Left forelimb (tissue), 1 donor: ENCODE measurements around the gene CSRNP3.
"Not testable (repeated sequence)": the region's sequence is repeated elsewhere in the genome, so short reads cannot be mapped to it uniquely, and the experiment has no call there.

Experiments
- DNase-seq: peaks from one replicate; pipeline ENCODE4 v3.0.0-alpha.2; 2018; ENCODE audit warnings: low spot score

Gene CSRNP3

DNA sequence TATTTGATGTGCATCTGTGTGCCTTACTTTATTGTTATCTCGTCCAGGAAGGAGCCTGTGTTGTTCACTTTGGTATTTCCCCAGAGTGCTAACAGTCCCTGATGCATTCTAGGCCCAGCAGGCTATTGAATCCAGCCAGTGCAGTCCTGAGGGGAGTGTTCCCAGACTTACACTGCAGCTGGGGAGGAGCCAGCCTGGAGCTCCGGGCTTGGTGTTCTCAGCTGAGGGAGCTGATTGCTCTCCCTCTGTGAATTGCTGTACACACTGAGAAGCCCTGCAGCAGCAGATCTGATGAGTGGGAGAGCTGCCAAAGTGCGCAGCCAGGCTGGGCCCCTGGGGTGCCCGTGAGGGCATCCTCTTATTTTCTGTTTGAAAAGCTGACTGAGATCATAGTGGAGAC, 165.4 kb downstream of the CSRNP3 start:
- no peak for DNase-seq

DNA sequence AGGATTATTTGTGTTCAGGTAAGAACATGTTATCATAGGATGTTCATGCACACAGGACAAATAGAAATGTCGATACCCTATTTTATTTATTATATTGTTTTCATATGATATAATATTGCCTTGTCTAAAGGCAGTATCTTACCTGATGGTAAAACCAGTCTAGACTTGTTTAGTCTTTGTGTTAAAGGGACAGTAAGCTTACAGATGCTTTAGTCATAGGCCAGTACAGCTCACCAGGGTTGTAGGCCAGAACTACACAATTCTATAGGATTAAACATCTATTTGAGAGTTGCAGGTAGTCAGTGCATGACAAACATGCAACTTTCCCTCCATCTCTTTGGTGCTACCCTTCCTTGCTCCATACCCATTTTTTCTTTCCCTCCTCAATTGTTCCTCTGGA, 166.0 kb downstream of the CSRNP3 start:
- DNase-seq, result no peak

- no peak for DNase-seq
Measured at GRCh38 chr2:165636959-165637358, 167.5 kb downstream of the CSRNP3 start.

GRCh38 chr2:165637396-165637795, 167.9 kb downstream of the CSRNP3 start:
- no peak for DNase-seq

- DNase-seq, result no peak
Measured at GRCh38 chr2:165639504-165639903, 170.0 kb downstream of the CSRNP3 start.

GRCh38 chr2:165640247-165640929, 170.9 kb downstream of the CSRNP3 start:
- no peak for DNase-seq

- DNase-seq, result no peak
Measured at GRCh38 chr2:165645930-165646831, 176.7 kb downstream of the CSRNP3 start.

GRCh38 chr2:165647409-165647808, 177.9 kb downstream of the CSRNP3 start:
- no peak for DNase-seq

DNA sequence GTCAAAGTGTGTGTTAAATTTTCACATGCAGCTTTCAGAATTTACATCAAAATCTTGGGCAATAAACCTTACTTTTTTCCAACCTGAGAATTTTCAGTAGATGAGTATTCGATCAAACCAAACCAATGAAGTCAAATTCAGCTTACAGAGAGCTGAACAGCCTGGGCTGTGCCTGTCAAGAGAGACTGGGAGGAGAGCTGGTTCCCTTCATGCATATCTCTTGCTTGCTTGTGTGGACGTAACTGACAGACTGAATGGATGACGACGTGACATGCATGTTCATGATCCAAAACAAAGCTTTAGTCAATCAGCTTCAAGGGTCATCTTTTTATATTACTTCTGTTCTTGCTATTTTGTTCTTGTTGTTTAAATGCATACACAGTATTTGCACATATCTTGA, 179.3 kb downstream of the CSRNP3 start:
- DNase-seq, result no peak

- no peak for DNase-seq
Measured at GRCh38 chr2:165651233-165651632, 181.7 kb downstream of the CSRNP3 start.

DNA sequence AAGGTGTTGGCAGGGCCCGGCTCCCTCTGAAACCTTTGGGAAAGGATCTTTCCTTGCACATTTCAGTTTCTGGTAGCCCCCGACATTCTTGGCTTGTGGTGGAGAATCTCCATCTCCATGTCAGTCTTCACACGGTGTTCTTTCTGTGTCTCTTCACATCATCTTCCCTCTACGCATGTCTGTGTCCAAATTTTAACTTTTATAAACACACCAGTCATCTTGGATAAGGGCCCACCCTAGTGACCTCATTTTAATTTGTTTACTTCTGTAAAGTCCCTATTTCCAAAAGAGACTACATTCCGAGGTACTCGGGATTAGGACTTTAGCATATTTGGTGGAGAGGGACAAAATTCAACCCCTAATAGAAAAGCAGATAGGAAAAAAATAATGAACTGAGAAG, 186.2 kb downstream of the CSRNP3 start:
- no peak for DNase-seq

DNA sequence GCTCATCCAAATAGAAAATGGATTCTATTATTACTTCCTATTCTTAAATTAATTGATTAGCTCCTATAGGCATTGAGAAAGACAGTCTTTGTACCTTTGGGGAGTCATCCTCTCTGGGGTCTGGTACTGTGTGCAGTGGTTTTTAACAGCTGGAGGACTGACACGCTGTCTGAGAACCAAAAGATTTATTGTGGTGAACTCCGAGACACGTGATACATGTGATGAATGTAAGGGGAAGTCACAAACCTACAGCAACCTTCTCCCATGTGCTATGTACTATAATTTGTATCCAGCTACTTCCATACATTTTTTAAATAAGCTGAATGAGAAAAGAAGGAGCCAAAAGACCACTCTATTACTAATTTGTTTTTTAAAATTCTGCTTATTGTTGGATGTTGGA, 190.9 kb downstream of the CSRNP3 start:
- no peak for DNase-seq

DNA sequence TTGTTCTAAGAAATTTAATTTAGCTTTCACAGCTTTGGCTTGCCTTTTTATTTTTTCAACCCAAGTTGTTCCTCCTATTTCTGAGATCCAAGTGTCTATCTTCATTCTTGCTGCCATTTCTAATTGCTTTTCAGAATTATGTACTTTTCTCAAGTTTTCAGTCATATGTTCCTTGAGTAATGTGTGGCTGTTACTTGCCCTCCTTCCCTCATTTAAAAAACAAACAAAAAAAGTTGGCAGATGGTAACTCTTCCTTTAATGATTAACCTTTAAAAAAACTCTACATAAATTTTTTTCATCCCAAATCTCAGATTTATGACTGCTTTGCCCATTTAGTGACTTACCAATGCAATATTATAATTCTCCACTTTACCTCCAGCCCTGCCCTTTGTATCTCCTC, 193.2 kb downstream of the CSRNP3 start:
- no peak for DNase-seq

- DNase-seq, result no peak
Measured at GRCh38 chr2:165665614-165666013, 196.1 kb downstream of the CSRNP3 start.

GRCh38 chr2:165666073-165666472, 196.6 kb downstream of the CSRNP3 start:
- DNase-seq, result not testable (repeated sequence)

DNA sequence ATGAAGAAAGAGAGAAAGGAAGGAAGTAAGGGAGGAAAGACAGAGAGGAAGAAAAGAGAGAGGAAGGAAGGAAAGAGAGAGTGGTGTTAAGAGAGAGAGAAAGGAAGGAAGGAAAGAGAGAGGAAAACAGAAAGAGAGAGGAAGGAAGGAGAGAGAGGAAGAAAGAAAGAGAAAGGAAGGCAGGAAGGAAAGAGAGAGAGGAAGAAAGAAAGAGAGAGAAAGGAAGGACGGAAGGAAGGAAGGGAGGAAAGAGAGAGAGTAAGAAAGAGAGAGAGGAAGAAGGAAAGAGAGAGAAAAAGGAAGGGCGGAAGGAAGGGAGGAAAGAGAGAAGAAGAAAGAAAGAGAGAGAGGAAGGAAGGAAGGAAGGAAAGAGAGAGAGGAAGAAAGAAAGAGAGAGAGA, 197.1 kb downstream of the CSRNP3 start:
- DNase-seq, result no peak

DNA sequence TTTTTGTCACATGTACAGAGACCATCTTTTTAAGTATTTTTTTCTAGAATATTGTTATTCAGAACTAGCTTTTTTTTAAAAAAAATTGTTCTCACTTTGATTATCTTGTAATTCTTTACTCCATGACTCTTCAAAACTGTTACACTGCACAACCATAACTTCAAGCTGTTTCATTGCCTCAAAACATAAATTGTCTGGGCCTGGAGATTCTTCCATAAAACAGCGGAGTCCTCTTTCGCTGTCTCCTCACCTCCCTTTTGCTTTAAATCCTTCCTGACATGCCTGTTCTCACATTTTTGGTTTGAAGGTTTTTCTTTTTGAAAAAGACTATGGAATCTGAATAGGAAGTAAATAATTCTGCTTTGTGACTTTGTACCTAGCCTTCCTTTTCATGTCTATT, 197.9 kb downstream of the CSRNP3 start:
- no peak for DNase-seq

DNA sequence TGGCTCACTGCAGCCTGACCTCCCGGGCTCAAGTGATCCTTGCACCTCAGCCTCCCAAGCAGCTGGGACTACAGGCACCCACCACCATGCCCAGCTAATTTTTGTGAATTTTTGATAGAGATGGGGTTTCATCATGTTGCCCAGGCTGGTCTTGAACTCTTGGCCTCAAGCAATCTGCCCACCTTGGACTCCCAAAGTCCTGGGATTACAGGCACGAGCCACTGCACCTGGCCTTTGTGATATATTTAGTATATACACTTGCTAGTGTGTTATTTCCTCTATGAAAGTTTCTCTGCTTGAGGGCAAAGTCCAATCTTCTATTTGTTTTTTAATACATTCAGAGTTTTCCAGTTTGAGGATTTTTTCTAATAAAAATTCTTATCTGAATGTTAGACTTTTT, 205.3 kb downstream of the CSRNP3 start:
- DNase-seq, result no peak

DNA sequence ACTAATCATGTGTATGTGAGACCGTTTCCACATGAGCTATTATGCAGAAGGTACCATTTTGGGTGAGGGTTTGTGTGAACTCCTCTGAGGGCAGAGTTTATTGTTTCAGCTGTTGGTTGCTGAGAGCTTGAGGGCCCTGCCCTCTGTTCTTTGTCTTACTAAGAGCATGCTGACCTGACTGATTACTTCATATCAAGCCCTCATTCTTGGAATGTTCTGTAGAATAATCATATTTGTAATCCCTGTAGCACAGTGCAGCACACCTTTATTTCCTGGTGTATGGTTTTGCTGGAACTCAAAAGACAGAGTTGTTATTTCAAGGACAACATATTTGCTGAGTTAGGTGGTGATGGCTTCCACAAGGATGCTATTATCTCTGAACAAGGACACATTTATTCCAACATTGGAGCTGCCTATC, 206.1 kb downstream of the CSRNP3 start:
- no peak for DNase-seq

DNA sequence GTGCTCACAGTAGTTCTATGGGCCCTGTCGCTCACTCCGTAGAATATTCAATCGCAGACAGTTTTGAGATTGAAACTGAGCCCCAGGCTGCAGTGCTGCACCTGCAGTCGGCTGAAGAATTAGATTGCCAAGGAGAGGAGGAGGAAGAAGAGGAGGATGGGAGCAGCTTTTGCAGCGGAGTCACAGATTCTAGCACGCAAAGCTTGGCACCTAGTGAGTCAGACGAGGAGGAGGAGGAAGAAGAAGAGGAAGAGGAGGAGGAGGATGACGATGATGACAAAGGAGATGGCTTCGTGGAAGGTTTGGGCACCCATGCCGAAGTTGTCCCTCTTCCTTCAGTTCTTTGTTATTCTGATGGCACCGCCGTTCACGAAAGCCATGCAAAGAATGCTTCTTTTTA, 209.4 kb downstream of the CSRNP3 start:
- DNase-seq, result no peak

DNA sequence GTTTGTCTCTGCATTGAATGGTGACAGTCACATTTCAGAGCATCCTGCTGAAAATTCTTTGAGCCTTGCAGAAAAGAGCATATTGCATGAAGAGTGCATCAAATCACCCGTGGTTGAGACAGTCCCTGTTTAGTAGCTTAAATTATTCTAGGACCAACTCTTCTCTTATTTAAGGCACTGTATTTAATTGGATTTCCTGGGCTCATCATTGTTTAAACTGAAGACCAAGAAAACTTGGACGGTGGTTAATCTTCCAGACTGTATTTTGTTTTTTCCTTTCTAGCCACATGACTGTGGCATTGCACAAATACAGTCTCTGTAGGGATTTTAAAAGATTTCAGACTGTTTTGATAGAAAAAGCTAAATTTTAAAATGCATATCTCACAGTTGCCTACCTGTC, 210.1 kb downstream of the CSRNP3 start:
- DNase-seq, result no peak

DNA sequence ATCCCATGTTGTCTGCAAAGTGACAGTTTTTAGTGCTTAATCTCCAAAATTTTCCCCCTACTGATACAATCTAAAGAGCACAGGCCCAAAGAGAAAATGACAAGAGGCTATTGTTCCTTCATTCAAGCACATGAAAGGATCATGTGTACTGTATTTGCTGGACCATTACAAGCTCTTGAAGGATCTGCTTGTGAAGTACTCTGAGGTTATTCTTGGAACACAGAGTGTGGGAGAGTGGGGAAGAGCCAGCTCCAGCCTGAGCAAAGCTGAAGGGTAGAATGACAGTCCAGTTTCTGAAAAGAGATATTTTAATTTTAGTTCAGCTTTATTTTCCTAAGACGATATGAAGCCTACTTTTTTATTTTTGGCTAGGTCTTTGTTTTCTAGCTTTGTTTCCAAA, 212.3 kb downstream of the CSRNP3 start:
- no peak for DNase-seq

DNA sequence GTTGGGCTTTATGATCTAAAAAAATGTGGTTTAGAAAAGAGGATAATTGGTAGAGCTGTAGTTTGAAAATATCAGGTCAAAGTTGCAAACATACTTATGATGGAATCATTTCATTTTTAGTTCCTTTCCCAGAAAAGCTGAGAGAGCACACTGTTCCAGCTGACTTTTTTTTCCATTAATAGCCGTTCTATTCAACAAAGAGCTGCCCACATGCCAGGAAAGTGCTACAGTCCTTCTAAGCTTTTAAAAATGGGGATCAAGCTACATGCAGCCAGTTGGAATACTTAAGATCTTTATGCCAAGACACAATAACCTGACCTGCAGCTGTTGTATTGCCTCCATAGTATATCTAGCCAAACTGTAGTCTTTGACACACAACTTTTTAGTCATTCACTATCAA, 213.0 kb downstream of the CSRNP3 start:
- DNase-seq, result no peak

DNA sequence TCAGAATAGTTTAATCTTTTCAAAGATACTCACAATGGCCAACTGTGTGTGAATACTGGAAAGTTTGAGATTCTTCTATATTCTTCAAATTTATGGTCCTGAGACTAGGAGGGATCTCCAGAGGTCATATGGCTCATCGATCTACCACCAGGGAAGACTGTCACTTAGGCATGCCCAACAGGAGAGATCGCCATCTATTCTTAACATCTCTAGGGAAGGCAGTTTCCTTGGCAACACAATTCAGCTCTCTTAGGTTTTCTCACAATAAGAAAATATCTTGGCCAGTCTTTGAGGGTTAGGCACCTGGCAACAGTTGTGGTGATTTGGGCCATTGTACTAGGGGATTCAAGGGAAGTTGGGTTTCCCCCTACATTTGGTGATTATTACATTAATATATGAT, 217.3 kb downstream of the CSRNP3 start:
- DNase-seq, result no peak
